MM.1S (cell line): ENCODE data around the gene ZNF521.
A peak's percentile ranks its signal among the peaks of the same experiment; 100 is the strongest.

Experiments
- DNase-seq: peaks from one replicate; pipeline ENCODE4 v3.0.0-alpha.2; 2015
- H2AFZ ChIP-seq: fragments of 300-600 bp; sonication (generic); 2 replicates; pipeline ENCODE4 v1.6.0; 2016; ENCODE audit warnings: antibody characterized with exemption, low read length
- H3F3A ChIP-seq: fragments of 300-600 bp; sonication (generic); 2 replicates; pipeline ENCODE4 v1.6.1; 2016; ENCODE audit warnings: mild to moderate bottlenecking, antibody characterized with exemption, low read length, moderate library complexity, mixed read lengths; ENCODE audit not compliant: insufficient read depth
- H3K27ac ChIP-seq: fragments of 300-600 bp; sonication (generic); 2 replicates; pipeline ENCODE4 v1.5.1; 2016; ENCODE audit warnings: mild to moderate bottlenecking, low read length
- H3K27me3 ChIP-seq: fragments of 300-600 bp; sonication (generic); replicated peaks from 2 replicates; pipeline ENCODE4 v1.6.0; 2016; ENCODE audit warnings: low read length; ENCODE audit not compliant: insufficient read depth
- H3K36me3 ChIP-seq: fragments of 300-600 bp; sonication (generic); replicated peaks from 2 replicates; pipeline ENCODE4 v1.6.1; 2016; ENCODE audit warnings: mild to moderate bottlenecking, low read length, mixed read lengths; ENCODE audit not compliant: insufficient read depth
- H3K4me1 ChIP-seq: fragments of 300-600 bp; sonication (generic); 2 replicates; pipeline ENCODE4 v1.6.1; 2016; ENCODE audit warnings: low read length, mixed read lengths
- H3K4me2 ChIP-seq: fragments of 300-600 bp; sonication (generic); 2 replicates; pipeline ENCODE4 v1.6.0; 2016; ENCODE audit warnings: low read depth, low read length
- H3K4me3 ChIP-seq: fragments of 300-600 bp; sonication (generic); 2 replicates; pipeline ENCODE4 v1.5.1; 2016; ENCODE audit warnings: low read length, mixed read lengths
- H3K79me2 ChIP-seq: fragments of 300-600 bp; sonication (generic); 2 replicates; pipeline ENCODE4 v1.6.1; 2016; ENCODE audit warnings: mixed run types, low read length, mixed read lengths
- H3K9ac ChIP-seq: fragments of 300-600 bp; sonication (generic); 2 replicates; pipeline ENCODE4 v1.6.1; 2016; ENCODE audit warnings: low read length, mixed read lengths
- H3K9me2 ChIP-seq: fragments of 300-600 bp; sonication (generic); replicated peaks from 2 replicates; pipeline ENCODE4 v1.6.1; 2016; ENCODE audit warnings: mild to moderate bottlenecking, low read length, mixed read lengths; ENCODE audit not compliant: insufficient read depth
- H3K9me3 ChIP-seq: fragments of 300-600 bp; sonication (generic); replicated peaks from 2 replicates; pipeline ENCODE4 v1.6.1; 2016; ENCODE audit warnings: mild to moderate bottlenecking, low read length, mixed read lengths; ENCODE audit not compliant: insufficient read depth
- H4K20me1 ChIP-seq: fragments of 300-600 bp; sonication (generic); 2 replicates; pipeline ENCODE4 v1.6.1; 2016; ENCODE audit warnings: mild to moderate bottlenecking, low read length, moderate library complexity, mixed read lengths; ENCODE audit not compliant: insufficient read depth
- CTCF ChIP-seq: fragments of 300-600 bp; sonication (generic); IDR thresholded peaks from 2 replicates; pipeline ENCODE4 v1.5.1; 2016; ENCODE audit warnings: antibody characterized with exemption, low read length, mixed read lengths
- EZH2 ChIP-seq: fragments of 300-600 bp; sonication (generic); optimal IDR thresholded peaks from 2 replicates; pipeline ENCODE3; 2017; ENCODE audit warnings: low read depth, mild to moderate bottlenecking, antibody characterized with exemption, low read length, mixed read lengths
- EZH2phosphoT487 ChIP-seq: fragments of 300-600 bp; sonication (generic); IDR thresholded peaks from 2 replicates; pipeline ENCODE4 v1.6.1; 2018; ENCODE audit warnings: antibody characterized with exemption, low read length

Gene ZNF521

GRCh38 chr18:25234322-25234639 is 117.7 kb downstream of the ZNF521 start:
- H2AFZ ChIP-seq: no peak overlapping the region
- H3K9me3 ChIP-seq: no peaks in the 10 kb centered on the region
- H3F3A ChIP-seq: peaks cover 19% of the 10 kb centered on the region
- H3K79me2 ChIP-seq: peaks cover 22% of the 10 kb centered on the region
- H3K27me3 ChIP-seq: no peaks in the 10 kb centered on the region
- TF ChIP-seq EZH2: no peak
- TF ChIP-seq EZH2phosphoT487: no peak
- TF ChIP-seq CTCF: no peak
- no peaks in the 10 kb centered on the region for H4K20me1 ChIP-seq
- H3K27ac ChIP-seq: no peak overlapping the region
- no peak overlapping the region for H3K9ac ChIP-seq
- no peak overlapping the region for H3K4me2 ChIP-seq
- H3K4me1 ChIP-seq: peaks cover 18% of the 10 kb centered on the region; the same call in 1 of the 2 replicates
- no peak overlapping the region for H3K4me3 ChIP-seq
- no peak for DNase-seq
- H3K36me3 ChIP-seq: no peaks in the 10 kb centered on the region
- H3K9me2 ChIP-seq: no peaks in the 10 kb centered on the region

GRCh38 chr18:25233528-25234321 is 118.2 kb downstream of the ZNF521 start:
- Histone ChIP-seq H3K79me2 (peaks cover 20% of the 10 kb centered on the region), H3F3A (peaks cover 19% of the 10 kb centered on the region), H3K4me2 (no peak overlapping the region), H3K9me2 (no peaks in the 10 kb centered on the region), H3K4me1 (peaks cover 18% of the 10 kb centered on the region; the same call in 1 of the 2 replicates), H3K36me3 (no peaks in the 10 kb centered on the region), H3K4me3 (no peak overlapping the region), H4K20me1 (no peaks in the 10 kb centered on the region), H3K9me3 (no peaks in the 10 kb centered on the region), H3K27ac (no peak overlapping the region), H3K27me3 (no peaks in the 10 kb centered on the region), H3K9ac (no peak overlapping the region), H2AFZ (no peak overlapping the region)
- no peak for DNase-seq
- no peak for TF ChIP-seq EZH2phosphoT487

GRCh38 chr18:25231327-25231691 is 120.7 kb downstream of the ZNF521 start:
- no peaks in the 10 kb centered on the region for H3K9me2 ChIP-seq
- peak overlapping the region; percentile 42 for H3K4me3 ChIP-seq
- H3K36me3 ChIP-seq: no peaks in the 10 kb centered on the region
- H3K27me3 ChIP-seq: no peaks in the 10 kb centered on the region
- H3K79me2 ChIP-seq: peaks cover 17% of the 10 kb centered on the region
- peak overlapping the region; percentile 39; the same call in 1 of the 2 replicates for H3K9ac ChIP-seq
- TF ChIP-seq EZH2phosphoT487 (no peak), CTCF (no peak), EZH2 (no peak)
- H2AFZ ChIP-seq: peak overlapping the region; percentile 52
- H3K4me1 ChIP-seq: peaks cover 18% of the 10 kb centered on the region; the same call in 1 of the 2 replicates
- DNase-seq: peak; percentile 11
- H3K4me2 ChIP-seq: peak overlapping the region; percentile 78
- no peaks in the 10 kb centered on the region for H3K9me3 ChIP-seq
- no peaks in the 10 kb centered on the region for H4K20me1 ChIP-seq
- H3K27ac ChIP-seq: peak overlapping the region; percentile 73; the same call in 1 of the 2 replicates
- H3F3A ChIP-seq: peaks cover 19% of the 10 kb centered on the region
